HUES48 (cell line): ENCODE results near the gene PITPNM3.

ENCODE experiments used
- H3K27ac ChIP-seq: one replicate; pipeline ENCODE4 v1.7.0; 2013; ENCODE audit warnings: low read depth, low read length, inconsistent platforms
- H3K27me3 ChIP-seq: 2 replicates; pipeline ENCODE4 v1.6.1; 2013; ENCODE audit warnings: mild to moderate bottlenecking, low read length; ENCODE audit not compliant: control insufficient read depth, insufficient read depth
- H3K36me3 ChIP-seq: 2 replicates; pipeline ENCODE4 v1.6.1; 2013; ENCODE audit warnings: low read length; ENCODE audit not compliant: control insufficient read depth, insufficient read depth
- H3K4me1 ChIP-seq: 2 replicates; pipeline ENCODE4 v1.6.1; 2013; ENCODE audit warnings: mild to moderate bottlenecking, low read length; ENCODE audit not compliant: control insufficient read depth, insufficient read depth
- H3K4me3 ChIP-seq: 2 replicates; pipeline ENCODE4 v1.5.1; 2013; ENCODE audit warnings: mild to moderate bottlenecking, low read depth, low read length
- H3K9ac ChIP-seq: 2 replicates; pipeline ENCODE4 v1.6.1; 2013; ENCODE audit warnings: mild to moderate bottlenecking, low read depth, low read length, moderate library complexity
- H3K9me3 ChIP-seq: 2 replicates; pipeline ENCODE4 v1.6.1; 2013; ENCODE audit warnings: low read length; ENCODE audit not compliant: control insufficient read depth, insufficient read depth

The PITPNM3 gene

DNA sequence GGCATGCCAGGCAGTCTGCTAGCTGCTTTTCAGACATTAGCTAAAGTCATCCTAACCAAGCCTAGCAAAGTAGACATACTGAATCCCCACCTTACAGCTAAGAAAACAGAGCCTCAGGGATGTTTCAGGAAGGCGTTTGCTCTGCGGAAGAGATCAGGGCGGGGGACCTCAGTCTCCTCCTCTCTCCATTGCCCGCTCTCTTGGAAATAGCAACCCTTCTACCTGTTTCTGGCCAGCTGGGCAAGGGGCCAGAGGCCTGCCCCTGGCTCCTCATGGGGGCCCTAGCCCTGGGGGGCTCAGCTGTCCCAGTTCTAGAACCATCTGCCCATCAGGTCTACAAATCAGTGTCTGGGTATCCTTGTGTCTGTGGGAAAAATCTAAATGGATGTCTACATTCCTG is 14.5 kb downstream of the PITPNM3 start:
- H3K27ac ChIP-seq: no peak overlapping the region
- H3K27me3 ChIP-seq: no peaks in the 10 kb centered on the region
- H3K4me3 ChIP-seq: no peak overlapping the region
- H3K9ac ChIP-seq: no peak overlapping the region
- H3K36me3 ChIP-seq: no peaks in the 10 kb centered on the region
- H3K4me1 ChIP-seq: peaks cover 13% of the 10 kb centered on the region
- H3K9me3 ChIP-seq: no peaks in the 10 kb centered on the region

DNA sequence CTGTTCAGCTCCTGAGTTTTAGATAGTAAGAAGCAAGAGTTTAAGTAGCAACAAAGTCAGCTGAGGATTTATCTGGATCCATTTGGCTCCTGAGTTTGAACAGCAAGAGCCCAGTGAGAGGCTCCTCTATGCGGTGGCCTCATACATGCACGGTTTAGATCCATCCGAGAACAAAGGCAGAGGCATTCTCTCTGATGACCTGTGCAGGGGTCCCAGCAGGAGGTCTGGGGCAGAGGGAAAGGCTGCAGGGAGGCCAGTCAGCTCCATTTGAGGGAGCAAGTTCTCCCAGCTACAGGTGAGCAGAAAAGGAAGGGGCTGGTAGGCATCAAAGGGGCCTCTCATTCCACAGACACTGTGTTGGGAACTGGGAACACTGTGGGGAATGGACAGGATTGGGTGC is 16.5 kb downstream of the PITPNM3 start:
- Histone ChIP-seq H3K9ac (no peak overlapping the region), H3K27me3 (no peaks in the 10 kb centered on the region), H3K4me1 (peaks cover 13% of the 10 kb centered on the region), H3K9me3 (no peaks in the 10 kb centered on the region), H3K36me3 (no peaks in the 10 kb centered on the region), H3K4me3 (no peak overlapping the region), H3K27ac (no peak overlapping the region)

DNA sequence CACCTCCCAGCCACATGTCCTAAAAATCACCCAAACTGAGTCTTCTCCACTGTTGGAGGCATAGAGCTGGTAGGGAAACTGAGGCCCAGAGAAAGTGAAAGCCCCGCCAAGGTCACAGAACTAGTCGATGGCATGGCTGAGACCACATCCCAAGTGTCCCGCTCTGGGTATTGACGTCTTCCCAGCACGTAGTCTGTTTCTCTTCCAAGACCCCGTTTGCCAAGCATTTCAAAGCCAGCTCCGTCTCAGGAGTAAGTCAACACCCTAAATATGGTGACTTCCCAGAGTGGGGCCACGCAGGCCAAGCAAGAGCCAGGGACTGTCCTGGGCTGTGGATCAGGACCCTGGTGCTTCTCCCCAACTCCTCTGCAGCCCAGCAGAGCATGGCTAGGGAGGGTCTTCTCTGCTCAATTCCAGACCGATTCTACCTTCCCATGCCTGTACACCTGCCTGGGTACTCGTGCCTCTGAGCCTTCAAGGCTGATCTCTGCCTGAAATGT is 19.7 kb downstream of the PITPNM3 start:
- H3K36me3 ChIP-seq: no peaks in the 10 kb centered on the region
- H3K27me3 ChIP-seq: no peaks in the 10 kb centered on the region
- H3K4me1 ChIP-seq: peaks cover 10% of the 10 kb centered on the region
- no peak overlapping the region for H3K27ac ChIP-seq
- H3K9ac ChIP-seq: no peak overlapping the region
- H3K4me3 ChIP-seq: no peak overlapping the region
- H3K9me3 ChIP-seq: no peaks in the 10 kb centered on the region

DNA sequence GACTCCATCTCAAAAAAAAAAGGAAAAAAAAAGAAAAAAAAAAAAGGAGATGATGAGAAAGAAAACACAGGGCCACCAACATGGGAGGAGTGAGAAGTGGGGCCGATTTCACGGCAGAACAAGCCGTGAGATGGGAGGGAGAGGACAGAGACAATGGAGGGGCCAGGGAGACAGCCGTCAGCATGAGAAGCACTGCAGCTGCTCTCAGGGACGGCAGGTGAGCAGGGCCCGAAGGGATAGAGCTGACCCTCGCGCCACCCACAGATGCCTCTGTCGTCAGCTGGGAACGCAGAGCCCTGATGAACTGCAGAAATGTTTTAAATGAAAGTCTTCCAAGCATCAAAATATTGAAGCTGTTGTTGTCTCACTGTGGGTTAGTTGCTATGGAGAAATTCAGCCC is 20.3 kb downstream of the PITPNM3 start:
- Histone ChIP-seq H3K36me3 (no peaks in the 10 kb centered on the region), H3K27ac (no peak overlapping the region)

DNA sequence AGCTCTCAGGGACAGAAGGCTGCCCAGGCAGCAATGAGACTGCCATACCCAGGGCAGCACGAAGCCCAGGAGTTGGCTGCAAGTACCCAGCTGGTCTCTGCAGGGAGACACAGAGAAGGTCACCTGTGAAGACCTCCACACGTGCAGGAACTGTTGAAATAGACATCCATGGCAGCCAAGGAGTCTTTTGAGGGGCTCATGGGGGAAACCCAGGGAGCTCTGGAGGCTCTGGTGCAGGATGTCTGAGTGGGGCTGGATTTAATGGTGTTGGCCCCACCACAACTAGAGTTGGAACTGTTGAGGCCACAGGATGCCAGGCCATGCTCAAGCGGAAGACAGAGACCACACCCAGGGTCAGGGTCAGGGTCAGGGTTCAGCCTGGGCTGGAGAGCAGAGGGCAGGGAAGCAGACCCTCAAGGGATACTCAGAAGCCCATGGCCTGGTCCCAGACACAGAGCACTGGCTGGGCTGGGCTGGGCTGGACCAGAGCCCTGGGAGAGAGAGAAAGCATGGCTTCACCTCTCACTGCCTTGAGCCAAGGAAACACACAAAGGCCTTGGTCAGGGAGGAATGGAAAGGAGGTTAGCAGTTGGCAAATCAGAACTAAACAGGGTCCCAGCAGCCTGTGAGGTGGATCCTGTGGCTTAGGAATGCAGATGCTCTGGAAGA is 21.4 kb downstream of the PITPNM3 start:
- no peak overlapping the region for H3K27ac ChIP-seq
- H3K9ac ChIP-seq: no peak overlapping the region
- H3K4me1 ChIP-seq: peaks cover 13% of the 10 kb centered on the region; the same call in 1 of the 2 replicates
- H3K9me3 ChIP-seq: no peaks in the 10 kb centered on the region
- H3K4me3 ChIP-seq: no peak overlapping the region
- no peaks in the 10 kb centered on the region for H3K27me3 ChIP-seq
- no peaks in the 10 kb centered on the region for H3K36me3 ChIP-seq

More for the DNA sequence above, 20.3 kb downstream of the PITPNM3 start:
- Histone ChIP-seq H3K4me3 (no peak overlapping the region), H3K27me3 (no peaks in the 10 kb centered on the region), H3K9me3 (no peaks in the 10 kb centered on the region), H3K9ac (no peak overlapping the region), H3K4me1 (peaks cover 6% of the 10 kb centered on the region)

DNA sequence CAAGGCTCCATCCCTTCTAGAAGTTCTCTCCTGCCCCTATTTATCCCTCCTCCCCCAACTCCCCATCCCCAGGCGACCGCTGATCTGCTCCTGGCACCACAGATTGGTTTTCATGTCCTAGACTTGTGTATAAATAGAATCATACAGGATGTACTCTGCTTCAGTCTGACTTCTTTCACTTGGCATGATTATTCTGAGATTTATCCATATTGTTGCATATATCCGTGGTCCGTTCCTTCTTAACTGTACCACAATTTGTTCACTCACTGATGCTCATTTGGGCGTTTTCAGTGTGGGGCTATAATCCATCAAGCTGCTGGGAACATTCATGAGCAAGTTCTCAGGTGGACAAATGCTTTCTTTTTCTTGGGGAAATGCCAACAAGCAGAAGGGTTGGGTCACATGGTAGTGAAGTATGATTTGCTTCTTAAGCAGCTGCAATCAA is 23.9 kb downstream of the PITPNM3 start:
- Histone ChIP-seq H3K9ac (no peak overlapping the region), H3K4me1 (0 out of 2 replicates have a peak, but pooled peaks cover 8% of the 10 kb centered on the region), H3K27ac (no peak overlapping the region), H3K9me3 (no peaks in the 10 kb centered on the region), H3K4me3 (no peak overlapping the region), H3K27me3 (no peaks in the 10 kb centered on the region), H3K36me3 (no peaks in the 10 kb centered on the region)

DNA sequence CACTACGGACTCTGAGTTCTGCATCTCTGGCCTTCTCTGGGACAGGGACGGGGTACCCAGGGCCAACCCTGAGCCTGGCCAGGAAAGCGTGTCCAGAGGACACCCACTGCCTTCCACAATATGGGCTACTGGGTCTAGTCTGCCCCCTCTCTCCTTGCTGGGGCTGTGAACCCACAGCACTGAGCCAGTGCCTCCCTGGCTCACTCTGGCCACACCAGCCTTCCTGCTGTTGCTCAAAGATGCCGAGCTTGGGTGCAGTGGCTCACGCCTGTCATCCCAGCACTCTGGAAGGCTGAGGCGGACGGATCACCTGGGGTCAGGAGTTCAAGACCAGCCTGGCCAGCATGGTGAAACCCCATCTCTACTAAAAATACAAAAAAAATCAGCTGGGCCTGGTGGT is 24.8 kb downstream of the PITPNM3 start:
- H3K27me3 ChIP-seq: no peaks in the 10 kb centered on the region
- no peaks in the 10 kb centered on the region for H3K36me3 ChIP-seq
- H3K4me1 ChIP-seq: 0 out of 2 replicates have a peak, but pooled peaks cover 8% of the 10 kb centered on the region
- H3K4me3 ChIP-seq: no peak overlapping the region
- H3K9me3 ChIP-seq: no peaks in the 10 kb centered on the region
- H3K27ac ChIP-seq: no peak overlapping the region
- no peak overlapping the region for H3K9ac ChIP-seq

DNA sequence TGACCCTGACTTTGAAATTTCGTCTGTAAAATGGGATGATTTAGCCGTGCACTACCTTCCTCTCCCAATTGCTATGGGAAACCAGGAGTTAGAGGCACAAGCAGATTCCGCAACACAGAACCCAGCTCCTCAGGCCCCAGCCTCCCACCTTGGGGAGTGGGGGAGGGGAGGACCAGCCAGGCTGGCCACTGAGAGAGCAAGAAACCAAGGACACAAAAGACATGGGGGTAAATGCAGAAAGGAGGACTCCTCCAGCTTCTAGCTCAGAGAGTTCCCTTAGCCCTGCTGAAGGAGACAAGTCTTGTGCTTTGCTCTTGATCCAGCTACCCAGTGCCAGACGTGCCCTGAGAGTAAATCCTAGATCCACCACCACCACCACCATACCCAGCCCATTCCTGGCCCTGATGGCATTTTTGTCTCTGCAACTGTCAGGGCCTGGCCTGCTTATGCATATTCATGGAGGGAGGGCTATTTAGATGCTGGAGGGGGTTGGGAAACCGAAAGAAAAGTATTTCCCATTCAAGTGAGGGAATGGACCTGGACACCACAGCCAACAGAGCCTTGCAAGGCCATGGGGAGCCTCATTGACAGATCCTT is 25.9 kb downstream of the PITPNM3 start:
- Histone ChIP-seq H3K36me3 (no peaks in the 10 kb centered on the region), H3K9ac (no peak overlapping the region), H3K4me3 (no peak overlapping the region), H3K9me3 (no peaks in the 10 kb centered on the region), H3K4me1 (0 out of 2 replicates have a peak, but pooled peaks cover 8% of the 10 kb centered on the region), H3K27ac (no peak overlapping the region), H3K27me3 (no peaks in the 10 kb centered on the region)

DNA sequence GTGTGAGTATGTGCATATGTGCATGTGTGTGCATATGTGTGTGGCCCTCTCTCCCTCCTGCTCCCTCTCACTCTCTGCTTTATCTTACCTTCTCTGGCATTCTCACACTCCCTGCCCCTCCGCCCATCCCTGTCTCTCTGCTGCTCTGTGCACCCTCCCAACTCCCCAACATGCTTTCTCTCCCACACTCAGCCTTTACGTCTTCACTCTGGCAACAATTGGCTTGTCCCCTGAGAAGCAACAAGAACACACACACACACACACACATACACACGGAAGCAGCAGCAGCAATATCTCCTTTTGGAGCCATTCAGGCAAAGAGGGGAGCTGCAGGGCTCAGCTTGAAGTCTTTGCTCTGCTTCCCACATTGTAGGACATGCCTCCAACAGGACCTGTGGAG is 27.8 kb downstream of the PITPNM3 start:
- Histone ChIP-seq H3K9ac (no peak overlapping the region), H3K9me3 (no peaks in the 10 kb centered on the region), H3K27ac (no peak overlapping the region), H3K27me3 (no peaks in the 10 kb centered on the region), H3K4me1 (0 out of 2 replicates have a peak, but pooled peaks cover 8% of the 10 kb centered on the region), H3K4me3 (no peak overlapping the region), H3K36me3 (no peaks in the 10 kb centered on the region)

DNA sequence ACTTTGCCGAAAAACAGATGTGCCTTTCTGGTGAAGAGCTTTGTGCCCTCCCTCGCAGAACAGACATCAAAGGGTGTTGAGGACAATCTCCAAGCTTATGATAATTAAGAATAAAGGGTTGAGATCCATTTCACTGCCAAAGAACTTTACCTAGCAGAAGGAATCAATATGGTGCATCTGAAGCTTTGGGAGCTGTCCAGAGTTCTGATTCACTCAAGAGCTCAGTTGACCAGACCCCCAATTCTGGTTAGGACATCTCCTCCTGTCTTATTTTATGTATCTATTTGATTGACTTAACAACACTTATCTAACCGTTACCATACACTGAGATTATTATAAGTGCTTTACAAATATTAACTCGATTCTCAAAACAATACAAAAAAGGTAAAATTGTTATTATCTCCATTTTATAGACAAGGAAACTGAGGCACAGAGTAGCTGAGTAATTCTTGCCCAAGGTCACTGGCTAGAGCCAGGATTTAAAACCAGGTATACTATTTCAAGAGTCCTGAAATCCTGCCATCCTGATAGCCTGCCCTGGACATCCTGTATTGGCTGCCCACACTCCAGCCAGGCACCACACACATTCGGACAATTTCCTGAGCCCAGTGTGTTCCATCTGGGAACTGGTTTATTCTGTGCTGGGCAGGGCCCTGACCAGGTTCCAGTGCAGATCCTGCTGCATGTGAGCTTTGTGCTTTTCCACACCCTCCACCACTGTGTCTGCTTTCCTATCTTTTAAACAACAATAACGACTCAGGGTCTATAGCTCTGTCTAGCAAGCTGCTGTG is 29.8 kb downstream of the PITPNM3 start:
- Histone ChIP-seq H3K4me1 (0 out of 2 replicates have a peak, but pooled peaks cover 12% of the 10 kb centered on the region), H3K27ac (no peak overlapping the region), H3K27me3 (no peaks in the 10 kb centered on the region), H3K4me3 (no peak overlapping the region), H3K36me3 (no peaks in the 10 kb centered on the region), H3K9me3 (no peaks in the 10 kb centered on the region), H3K9ac (no peak overlapping the region)

DNA sequence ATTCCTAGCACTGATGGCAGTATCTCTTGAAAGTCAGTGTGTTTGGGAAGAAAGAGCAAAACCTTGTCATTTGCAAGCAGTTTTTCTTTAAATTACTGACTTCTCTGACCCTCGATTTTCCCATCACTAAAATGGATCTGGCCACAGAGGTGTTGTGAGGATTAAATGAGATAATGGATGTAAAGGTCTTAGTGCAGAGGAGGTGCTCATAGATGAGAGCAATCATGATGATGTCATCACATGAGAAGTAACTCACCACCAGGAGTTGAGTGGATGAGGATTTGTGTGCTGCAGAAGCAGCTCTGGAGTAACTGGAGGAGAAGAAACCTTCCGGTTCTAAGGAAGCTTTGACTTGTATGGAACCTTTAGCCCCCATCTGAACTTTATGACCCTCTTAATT is 30.6 kb downstream of the PITPNM3 start:
- Histone ChIP-seq H3K36me3 (no peaks in the 10 kb centered on the region), H3K27ac (no peak overlapping the region), H3K27me3 (no peaks in the 10 kb centered on the region), H3K4me1 (0 out of 2 replicates have a peak, but pooled peaks cover 11% of the 10 kb centered on the region), H3K4me3 (no peak overlapping the region), H3K9me3 (no peaks in the 10 kb centered on the region), H3K9ac (no peak overlapping the region)
